ENCODE results near the gene AP4S1. TPM values are rescaled to one million over a fixed set of nuclear protein-coding genes. Genes with fewer than 3 reads are reported as not detected.
"Not testable (repeated sequence)": the region's sequence is repeated elsewhere in the genome, so short reads cannot be mapped to it uniquely, and the experiment has no call there.

AP4S1 gene
- total RNA-seq, 4 donors from 2014 or later: 4.2 to 10.7 (median 6.0) TPM

GRCh38 chr14:31059152-31059924, 33.9 kb downstream of the AP4S1 start:
- Histone ChIP-seq H3K9me3 (no peaks in the 10 kb centered on the region), H3K36me3 (no peaks in the 10 kb centered on the region), H3K4me1 (peaks cover 0 to 3% (median 0%) of the 10 kb centered on the region in 4 donors), H3K4me3 (no peak overlapping the region), H3K27ac (no peak overlapping the region), H3K27me3 (no peaks in the 10 kb centered on the region)
- no peak for DNase-seq
- TF ChIP-seq POLR2A (IDR thresholded peaks at IDR 0.05) (no peak), CTCF (IDR thresholded peaks at IDR 0.05) (no peak)

GRCh38 chr14:31060253-31060875, 34.9 kb downstream of the AP4S1 start:
- no peak for DNase-seq
- TF ChIP-seq POLR2A (IDR thresholded peaks at IDR 0.05) (no peak), CTCF (IDR thresholded peaks at IDR 0.05) (no peak)

GRCh38 chr14:31062908-31063307, 37.5 kb downstream of the AP4S1 start:
- not testable (repeated sequence) for H3K9me3 ChIP-seq, H3K36me3 ChIP-seq, DNase-seq, H3K27me3 ChIP-seq, H3K27ac ChIP-seq, H3K4me3 ChIP-seq, H3K4me1 ChIP-seq

More at GRCh38 chr14:31060253-31060875, 34.9 kb downstream of the AP4S1 start:
- H3K27ac ChIP-seq: no peak overlapping the region
- no peak overlapping the region for H3K4me3 ChIP-seq
- no peaks in the 10 kb centered on the region for H3K36me3 ChIP-seq
- H3K27me3 ChIP-seq: no peaks in the 10 kb centered on the region
- peaks cover 0 to 3% (median 0%) of the 10 kb centered on the region in 4 donors for H3K4me1 ChIP-seq
- H3K9me3 ChIP-seq: no peaks in the 10 kb centered on the region

GRCh38 chr14:31068235-31068634, 42.8 kb downstream of the AP4S1 start:
- H3K36me3 ChIP-seq: no peaks in the 10 kb centered on the region
- no peaks in the 10 kb centered on the region for H3K27me3 ChIP-seq
- DNase-seq: no peak
- H3K27ac ChIP-seq: no peak overlapping the region
- TF ChIP-seq POLR2A (IDR thresholded peaks at IDR 0.05) (no peak), CTCF (IDR thresholded peaks at IDR 0.05) (no peak)
- H3K4me1 ChIP-seq: no peaks in the 10 kb centered on the region
- H3K9me3 ChIP-seq: no peaks in the 10 kb centered on the region
- H3K4me3 ChIP-seq: no peak overlapping the region

GRCh38 chr14:31069343-31069742, 43.9 kb downstream of the AP4S1 start:
- no peaks in the 10 kb centered on the region for H3K4me1 ChIP-seq

More at GRCh38 chr14:31069343-31069742, 43.9 kb downstream of the AP4S1 start:
- H3K36me3 ChIP-seq: no peaks in the 10 kb centered on the region
- no peak overlapping the region for H3K27ac ChIP-seq
- DNase-seq: no peak
- TF ChIP-seq CTCF (IDR thresholded peaks at IDR 0.05) (no peak), POLR2A (IDR thresholded peaks at IDR 0.05) (no peak)
- H3K9me3 ChIP-seq: no peaks in the 10 kb centered on the region
- H3K4me3 ChIP-seq: no peak overlapping the region
- no peaks in the 10 kb centered on the region for H3K27me3 ChIP-seq
